HG02943 (cell line): ENCODE results near the gene SYNGAP1.

Experiments
- ATAC-seq: cut with Tn5 transposase; IDR thresholded peaks from one replicate; pipeline ENCODE4 v1.9.1; 2021; ENCODE audit warnings: mild to moderate bottlenecking, low read depth, moderate library complexity; ENCODE audit not compliant: unreplicated experiment

Gene SYNGAP1

DNA sequence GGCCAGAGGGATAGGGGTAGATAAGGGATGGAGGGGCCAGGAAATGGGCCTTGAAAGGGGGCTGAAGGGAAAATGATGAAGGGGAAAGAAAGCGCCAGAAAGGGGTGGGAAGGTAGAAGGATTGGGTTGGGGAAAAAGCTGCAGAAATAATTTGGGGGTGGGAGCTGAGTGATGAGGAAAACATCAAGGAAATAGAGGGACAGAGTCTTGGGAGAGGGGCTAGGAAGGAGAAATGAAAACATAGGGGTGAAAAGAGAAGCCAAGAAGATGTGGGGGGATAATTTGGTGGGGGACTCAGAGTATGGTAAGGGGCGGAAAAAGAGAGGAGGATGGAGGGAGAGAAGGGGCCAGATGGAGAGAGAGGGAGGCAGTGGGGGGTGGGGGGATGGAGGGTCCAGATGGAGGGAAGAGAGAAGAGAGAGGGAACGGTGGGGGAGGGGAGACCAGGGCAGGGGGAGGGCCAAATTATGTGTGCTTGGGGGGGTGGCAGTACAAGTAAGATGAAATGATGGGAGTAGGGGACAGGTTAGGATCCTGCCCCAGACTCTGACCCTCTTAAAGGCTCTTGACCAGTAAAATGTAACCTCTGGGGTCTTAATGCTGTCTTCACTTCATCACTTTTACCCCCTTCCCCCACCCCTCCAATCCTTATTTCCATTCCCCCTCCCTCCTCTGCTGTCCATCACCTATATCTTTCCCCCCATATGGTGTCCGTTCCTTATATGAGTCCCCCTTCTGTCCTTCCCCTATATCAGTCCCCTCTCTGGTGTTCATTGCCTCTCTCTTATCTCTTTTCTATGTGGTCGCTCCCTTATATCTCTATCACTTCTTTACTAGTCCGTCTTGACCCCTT lies 852 bp downstream of the SYNGAP1 start:
- ATAC-seq: no peak

DNA sequence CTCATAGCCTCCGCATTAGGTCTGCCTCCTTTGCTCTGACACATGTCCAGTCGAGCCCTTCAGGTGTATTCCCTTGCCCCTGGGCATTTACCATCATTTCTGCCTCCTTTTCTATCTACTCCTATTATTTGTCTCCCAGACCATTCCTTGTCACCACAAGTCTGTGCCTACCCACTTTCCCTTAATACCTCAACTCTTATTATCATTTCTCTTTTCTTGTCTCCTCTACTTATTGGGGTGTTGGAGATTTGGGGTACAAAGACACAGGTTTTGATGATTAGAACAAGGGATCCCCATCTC lies 1.4 kb downstream of the SYNGAP1 start:
- no peak for ATAC-seq

DNA sequence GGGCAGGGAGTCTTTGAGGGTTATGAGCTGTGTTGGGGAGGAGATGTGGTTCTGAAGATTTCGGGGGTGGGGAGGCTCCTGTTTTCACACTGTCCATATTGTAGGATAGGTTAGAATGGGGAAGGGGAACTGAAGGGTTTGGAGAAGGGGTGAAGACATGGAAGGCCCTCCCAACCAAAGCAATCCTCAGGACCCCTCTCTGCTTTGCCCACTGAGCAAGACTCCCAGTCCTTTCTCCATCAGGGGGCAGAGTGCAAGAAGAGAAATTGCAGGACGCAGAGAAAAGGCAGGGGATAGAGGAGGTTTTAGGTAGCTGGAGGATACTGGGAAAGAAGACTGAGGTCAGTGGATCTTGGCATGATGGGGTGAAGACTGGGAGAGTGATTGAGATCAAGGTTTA lies 3.9 kb downstream of the SYNGAP1 start:
- ATAC-seq: no peak

DNA sequence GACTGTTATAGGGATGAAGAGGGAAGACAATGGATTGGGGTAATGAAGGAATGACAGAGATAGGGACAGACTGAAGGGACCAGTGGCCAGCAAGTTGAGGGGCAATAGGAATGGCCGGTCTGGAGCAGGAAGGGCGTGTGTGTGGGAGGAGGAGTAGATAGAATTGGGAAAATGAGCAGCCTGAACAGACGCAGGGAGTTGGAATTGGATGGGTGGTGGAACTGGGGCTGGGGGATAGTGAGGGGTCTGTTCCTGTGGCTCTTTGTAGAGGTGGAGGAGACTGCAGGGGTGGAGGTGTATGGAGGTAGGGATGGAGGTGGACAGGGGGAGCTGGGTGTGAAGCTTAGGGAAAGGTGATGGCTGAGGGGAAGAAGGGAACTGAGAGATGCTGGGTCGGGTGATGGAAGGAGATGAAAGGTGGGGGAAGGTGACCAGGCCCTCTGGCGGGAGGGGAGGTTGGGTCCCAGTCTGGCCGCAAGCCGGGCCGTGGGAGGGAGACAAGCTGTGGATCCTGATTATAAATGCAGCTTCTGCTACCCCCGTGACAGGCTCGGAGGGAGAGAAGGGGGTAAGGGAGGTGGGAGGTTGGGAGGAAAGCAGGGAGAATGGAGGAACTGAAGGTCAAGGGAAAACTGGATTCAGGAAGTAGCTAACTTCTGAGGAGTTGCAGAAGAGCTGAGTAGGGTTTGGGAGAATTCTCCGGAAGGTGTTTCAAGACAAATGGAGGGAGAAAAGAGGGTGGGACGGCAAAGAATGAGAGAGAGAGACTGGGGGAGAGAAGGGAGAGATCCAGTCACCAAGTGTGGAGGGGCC lies 5.2 kb downstream of the SYNGAP1 start:
- no peak for ATAC-seq

DNA sequence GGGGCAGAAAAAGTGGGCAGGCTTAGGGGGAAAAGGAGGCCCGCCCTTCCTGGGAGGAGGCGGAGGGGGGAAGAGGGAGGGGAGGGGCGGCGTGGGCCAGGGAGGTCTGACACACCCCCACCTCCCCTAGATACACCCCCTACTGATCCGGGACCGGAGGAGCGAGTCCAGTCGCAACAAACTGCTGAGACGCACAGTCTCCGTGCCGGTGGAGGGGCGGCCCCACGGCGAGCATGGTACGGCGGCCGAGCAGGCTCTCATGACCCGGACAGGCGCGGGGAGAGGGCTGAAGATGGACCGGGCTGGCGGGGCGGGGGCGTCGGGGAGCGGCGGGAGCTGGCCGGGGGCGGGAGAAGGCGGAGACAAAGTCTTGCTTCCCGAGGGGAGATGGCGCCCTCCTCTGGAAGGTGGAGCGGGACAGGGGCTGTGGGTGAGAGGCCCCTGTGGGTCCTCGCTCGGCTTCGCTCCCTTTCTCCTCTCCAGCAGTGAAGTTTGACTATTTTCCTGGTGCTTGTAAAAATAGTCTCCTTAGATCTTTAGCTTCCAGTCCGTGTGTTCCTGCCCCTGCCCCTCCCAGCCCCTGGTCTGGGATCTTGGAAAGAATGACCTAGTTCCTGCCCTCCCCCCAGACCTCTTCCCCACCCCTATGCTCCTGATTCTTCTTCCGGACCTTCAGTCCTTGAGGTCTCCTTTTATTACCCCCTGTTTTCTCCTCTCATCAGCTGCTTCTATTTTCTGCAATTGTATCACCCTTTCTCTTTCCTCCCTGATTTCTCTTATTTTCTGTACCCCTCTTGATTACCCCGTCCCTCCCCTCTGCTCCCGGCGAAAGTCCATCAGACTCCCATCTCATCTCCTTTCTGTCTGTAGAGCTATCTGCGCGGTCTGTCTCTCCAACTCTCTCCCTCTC lies 6.1 kb downstream of the SYNGAP1 start:
- ATAC-seq: no peak

DNA sequence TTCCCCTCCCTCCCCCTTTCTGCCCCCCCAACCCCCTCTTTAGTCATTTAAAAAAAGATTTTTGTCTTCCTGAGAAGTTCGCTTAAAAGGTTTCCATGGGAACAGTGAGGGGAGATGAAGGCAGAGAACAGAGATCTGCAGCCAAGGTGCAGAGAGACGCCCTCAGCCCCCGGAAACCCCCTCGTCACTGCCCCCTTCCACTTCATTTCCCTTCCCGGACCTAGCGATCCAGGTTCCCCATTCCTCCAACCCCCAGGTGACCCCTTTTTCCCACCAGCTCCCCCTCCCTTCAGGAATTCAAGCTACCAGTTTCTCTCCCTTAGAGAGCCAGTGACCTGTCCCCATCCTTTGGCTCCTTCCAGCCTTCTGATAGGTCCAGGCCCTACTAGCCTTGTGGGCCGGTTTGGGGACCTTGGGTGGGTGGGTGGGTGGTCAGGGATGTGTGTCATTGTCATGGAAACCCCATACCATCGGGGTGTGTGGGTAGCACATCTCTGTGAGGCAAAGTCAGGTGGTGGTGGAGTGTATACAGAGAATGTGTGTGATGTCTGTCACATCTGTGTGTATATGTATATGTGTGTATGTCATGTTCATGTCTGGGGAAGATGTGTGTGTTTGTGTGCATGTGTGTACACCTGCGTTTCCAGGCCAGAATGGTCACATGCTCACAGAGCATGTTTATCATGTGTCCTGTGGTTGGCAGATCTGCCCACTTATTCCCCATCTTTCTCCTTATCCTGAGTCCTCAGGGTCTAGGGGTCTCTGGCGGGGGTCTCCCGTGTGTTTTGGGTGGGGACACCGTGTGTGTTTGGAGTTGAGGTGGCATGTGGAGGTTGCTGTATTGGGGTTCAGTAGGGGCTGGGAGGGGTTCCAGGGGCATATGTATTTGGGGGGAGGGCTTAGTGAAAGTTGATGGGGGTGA lies 7.0 kb downstream of the SYNGAP1 start:
- ATAC-seq: no peak

DNA sequence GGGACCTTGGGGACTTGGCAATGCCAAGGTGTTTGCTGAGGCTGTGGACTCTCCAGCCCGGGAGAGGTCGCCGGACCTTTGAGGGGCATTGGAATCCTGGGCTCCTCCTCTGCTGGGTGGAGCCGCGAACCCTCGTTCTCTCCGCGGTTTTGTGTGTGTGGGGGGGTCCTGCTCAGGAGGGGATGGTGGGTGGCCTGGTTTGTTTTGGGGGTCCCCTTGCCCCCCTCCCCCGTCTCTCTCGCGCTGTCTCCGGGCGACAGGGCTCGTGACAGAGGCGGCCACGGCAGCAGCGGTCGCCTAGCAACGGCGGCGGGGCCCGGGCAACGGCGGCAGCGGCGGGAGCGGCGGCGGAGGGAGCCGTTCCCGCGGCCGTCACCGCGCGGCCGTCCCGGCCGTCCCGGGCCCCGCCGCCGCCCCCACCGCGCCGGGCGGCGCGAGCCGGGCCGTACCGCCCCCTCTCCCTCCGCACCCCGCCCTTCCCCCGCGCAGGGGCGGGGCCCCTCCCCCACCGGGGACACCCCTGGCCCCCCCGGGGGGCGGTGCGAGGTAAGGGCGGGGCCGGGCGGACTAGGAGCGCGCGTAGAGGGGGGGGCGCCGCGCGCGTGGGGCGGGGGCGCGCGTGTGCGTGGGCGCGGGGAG lies 7.8 kb downstream of the SYNGAP1 start:
- no peak for ATAC-seq

DNA sequence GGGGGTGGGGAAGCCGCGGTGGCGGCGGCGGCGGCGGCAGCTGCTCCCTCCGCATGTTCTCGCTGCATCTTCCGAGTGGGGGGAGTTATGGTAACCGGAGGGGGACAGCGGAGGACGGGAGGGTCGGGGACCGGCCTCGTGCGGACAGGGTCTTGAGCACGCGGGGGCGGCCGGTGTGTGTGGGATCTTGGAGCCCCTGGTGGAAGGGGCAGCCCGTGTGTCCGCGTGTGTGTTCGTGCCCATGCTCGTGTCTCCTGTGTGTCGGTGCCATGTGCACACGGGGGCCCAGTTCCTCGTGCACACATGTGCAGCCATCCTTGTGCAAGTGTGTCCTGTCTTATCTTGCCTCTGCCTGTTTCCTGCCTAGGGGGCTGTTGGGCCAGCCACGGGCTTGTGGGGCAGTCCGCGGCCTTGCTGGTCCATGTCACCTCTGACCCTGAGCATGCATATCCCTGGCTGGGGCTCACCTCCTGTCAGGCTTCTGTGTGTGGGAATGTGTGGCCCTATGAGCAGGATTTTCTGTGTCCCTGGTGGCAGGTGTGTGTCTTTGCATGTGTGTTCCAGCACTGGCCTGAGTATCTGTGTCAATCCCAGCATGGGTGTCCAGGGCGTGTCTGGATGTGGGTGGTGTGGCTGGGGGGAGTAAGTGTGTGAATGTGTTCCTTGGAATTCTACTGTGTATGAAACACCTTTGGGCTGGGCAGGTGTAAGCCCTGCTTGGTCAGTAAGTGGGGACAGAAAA lies 8.5 kb downstream of the SYNGAP1 start:
- ATAC-seq: no peak

DNA sequence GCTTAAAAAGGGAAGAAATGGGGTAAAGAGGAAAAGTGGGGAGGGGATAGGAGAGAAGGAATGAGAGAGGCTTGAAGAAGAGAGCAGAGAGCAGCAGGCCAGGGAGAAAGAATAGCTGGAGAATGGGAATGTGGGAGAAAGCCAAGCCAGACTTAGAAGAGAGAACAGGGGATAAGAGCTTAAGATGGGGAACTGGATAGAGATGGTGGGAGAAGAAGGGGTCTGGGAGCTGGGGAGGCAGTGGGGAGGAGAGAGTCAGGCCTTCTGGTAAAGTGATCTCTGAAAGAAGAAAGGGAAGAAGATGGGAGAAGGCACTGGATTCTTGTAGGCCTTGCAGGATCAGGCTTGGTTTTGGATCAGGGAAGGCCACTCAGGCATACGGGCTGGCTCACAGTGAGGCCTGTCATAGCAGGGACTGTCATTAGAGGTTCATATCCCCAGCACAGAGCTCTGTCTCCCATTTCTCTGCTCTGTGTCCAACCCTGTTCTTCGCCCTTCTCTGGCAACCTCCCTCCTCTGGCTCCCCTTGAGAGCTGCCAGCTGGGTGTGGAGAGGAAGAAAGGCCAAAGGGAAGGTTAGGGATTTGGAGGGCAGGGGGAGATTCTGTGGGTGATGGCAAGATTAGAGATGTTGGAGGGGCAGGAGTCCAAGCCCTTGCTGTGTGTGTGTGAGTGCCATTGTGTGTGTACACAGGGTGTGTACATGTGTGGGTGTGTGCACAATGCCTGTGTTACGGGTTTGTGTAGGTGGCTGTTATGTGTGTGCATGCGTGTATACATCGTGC lies 9.3 kb downstream of the SYNGAP1 start:
- ATAC-seq: no peak

DNA sequence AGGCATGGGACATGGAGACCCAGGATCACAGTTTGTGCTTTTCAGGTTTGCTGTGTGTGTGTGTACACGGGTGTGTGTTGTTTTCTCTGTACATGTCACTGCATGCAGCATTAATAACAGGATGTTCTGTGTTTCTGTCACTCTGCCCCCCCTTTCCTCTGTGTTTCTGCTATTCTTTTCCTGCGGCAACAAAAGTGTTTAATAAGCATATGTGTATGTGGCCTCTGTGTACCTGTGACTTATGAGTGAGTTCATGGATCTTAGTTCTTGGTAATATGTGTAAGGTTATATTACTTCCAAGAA lies 9.8 kb downstream of the SYNGAP1 start:
- no peak for ATAC-seq

DNA sequence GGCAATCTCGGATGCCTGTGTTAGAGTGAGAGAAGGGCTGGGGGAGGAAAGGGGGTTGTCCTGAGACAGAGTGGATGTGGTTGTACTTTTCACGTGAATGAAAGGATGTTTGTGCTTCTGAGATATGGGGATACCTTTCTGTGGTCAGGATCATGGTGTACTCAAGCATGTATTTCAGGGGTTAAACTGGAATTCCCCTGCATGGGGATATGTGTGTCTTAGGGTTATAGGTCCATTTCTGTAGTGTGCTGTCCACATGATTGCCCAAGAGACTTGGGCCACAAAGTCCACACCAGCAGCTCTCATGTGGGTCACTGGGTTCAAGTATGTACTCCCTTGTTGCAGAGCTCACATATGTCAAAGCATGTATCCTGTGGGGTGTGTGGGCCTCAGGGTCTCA lies 10.5 kb downstream of the SYNGAP1 start:
- no peak for ATAC-seq

DNA sequence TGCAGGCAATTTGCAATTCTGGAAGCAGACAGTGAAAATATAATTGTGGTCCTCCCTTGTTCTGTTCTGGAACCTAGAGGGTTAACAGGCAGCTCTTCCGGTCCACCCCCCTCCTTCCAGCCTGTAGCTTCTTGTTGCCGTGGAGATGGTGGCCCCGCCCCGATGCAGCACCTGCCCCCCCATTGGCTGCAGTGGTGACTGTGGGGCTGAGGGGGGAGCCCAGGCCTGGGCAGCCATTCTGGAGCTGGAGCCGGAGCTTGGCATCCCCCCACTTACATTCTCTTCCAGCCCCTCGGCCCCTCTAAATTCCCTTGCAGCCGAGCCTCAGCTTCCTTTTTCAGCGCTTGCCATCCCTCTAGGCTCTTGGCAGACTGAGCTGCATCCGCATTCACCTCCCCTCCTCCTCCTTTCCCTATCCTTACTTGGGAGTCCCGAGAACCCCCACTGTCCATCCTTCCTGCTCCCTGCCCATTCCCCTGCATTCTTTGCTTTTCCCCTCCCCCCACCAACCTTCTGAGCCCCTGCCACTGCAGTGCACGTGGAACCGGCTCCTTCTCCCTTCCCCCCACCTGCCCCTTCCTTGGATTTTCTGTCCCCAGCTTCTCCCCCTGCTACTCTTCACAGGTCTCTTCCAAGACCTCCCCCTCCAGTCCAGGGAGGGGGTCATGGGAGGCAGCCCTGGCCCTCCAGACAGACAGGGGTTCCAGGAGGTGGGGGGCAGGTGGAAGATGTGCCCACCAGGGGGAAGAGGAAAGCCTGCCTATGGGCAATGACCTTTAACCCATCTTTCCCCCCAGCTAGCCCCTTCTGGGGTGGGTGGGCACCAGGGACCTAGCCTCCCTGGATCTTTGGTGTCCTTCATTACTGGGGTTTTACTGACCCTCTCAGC lies 11.4 kb downstream of the SYNGAP1 start:
- ATAC-seq: peak; percentile 49

DNA sequence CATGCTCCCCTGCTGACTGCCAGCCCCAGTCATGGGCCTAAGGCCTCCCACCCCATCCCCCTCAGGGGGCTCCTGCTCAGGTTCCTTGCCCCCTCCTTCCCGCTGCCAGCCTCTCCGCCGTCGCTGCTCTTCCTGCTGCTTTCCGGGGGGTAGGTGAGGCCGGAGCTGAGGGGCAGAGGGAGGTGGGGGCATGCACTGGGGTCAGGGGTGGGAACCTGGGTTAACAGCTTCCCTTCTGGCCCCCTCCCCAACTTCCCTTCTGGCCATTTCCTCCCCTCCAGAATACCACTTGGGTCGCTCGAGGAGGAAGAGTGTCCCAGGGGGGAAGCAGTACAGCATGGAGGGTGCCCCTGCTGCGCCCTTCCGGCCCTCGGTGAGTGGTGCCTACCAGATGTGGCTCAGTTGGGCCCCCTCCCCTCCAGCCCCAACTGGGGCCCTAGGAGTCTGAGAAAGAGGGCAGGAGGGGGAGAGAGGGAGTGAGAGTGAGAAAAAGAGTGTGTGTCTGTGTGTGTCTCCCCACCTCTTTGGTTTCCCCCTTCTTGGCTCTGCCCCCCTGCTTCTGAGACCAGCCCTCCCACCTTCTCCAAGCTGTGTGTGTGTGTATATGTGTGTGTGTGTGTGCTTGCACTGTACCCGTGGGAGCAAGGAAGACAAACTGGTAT lies 12.1 kb downstream of the SYNGAP1 start:
- no peak for ATAC-seq

DNA sequence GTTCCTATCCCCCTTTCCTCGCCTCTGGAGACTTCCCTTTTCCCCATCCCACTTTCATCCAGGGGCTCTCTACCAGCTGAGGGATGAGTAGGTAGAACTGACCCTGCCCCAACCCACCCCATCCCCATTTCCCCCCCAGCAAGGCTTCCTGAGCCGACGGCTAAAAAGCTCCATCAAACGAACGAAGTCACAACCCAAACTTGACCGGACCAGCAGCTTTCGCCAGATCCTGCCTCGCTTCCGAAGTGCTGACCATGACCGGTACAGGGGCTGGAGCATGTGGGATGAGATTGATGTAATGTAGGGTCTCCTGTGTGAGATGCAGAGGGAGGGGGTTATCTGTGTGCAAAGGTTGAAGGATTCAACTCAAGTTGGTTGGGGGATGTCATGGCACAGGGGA lies 12.7 kb downstream of the SYNGAP1 start:
- ATAC-seq: no peak

DNA sequence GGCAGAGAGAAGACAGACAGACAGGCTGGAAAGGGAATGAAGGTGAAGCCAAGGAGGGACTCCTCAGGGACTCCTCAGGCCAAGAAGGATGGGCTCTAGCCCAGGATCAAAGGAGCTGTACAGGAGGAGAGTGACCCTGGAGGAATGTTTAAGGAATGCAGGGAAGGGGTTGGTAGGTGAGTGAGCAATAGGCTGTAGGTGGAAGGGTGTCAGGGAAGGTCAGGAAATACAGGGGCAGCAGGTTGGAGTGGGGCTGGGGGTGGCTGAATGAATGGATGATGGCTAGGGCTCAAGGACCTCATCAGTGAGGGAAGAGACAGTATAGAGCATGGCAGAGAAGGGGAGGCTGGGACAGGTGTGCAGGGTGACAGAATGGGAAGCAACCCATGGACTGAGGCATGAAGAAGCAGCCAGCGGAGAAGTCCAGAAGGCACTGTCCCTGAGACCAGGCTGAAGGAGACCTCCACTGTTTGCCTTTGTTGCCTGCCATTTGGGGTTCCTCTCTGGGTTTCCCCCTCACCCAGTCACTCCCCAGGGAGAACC lies 13.2 kb downstream of the SYNGAP1 start:
- no peak for ATAC-seq

DNA sequence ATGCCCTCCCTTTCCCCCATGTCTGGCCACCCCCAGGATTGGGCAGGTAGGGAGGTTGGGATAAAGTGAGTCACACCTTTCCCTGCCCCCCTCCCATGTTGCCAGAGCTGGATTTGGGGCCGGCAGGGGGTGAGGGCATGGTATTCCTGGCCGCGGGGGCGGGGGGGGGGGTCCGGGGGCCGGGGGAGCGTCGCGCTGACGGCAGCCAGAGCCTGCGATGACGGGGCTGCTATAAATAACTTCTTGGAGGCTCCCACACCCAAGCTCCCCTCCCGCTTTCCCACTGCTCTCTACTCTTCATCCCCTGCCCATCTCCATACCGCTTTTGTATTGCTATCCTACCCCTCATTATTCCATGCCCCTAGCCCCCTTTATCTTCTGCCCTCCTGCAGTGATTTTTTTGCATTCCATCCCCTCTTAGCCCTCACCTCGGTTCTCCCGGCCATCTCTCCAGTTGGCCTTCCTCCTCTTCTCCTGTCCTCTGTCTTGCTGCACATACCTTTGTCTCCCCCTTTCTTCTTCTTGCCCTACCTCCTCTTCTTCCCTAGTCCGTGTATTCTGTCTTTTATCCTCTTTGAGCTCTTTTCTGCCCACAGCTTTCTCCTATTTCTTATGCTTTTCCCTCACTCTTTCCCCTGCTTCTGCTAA lies 13.8 kb downstream of the SYNGAP1 start:
- no peak for ATAC-seq
